GM23248 (cell line): ENCODE results near the gene MAP3K4.

Source experiments
- EZH2 ChIP-seq: fragments of 200-600 bp; sonication (generic); IDR thresholded peaks from 2 replicates; pipeline ENCODE4 v1.6.1; 2018; ENCODE audit warnings: antibody characterized with exemption, mild to moderate bottlenecking; ENCODE audit not compliant: insufficient read depth, poor library complexity, severe bottlenecking
- EZH2phosphoT487 ChIP-seq: fragments of 200-600 bp; sonication (generic); IDR thresholded peaks from 2 replicates; pipeline ENCODE4 v1.6.1; 2018; ENCODE audit warnings: antibody characterized with exemption, moderate library complexity, mild to moderate bottlenecking, low read depth; ENCODE audit not compliant: insufficient read depth

DNA sequence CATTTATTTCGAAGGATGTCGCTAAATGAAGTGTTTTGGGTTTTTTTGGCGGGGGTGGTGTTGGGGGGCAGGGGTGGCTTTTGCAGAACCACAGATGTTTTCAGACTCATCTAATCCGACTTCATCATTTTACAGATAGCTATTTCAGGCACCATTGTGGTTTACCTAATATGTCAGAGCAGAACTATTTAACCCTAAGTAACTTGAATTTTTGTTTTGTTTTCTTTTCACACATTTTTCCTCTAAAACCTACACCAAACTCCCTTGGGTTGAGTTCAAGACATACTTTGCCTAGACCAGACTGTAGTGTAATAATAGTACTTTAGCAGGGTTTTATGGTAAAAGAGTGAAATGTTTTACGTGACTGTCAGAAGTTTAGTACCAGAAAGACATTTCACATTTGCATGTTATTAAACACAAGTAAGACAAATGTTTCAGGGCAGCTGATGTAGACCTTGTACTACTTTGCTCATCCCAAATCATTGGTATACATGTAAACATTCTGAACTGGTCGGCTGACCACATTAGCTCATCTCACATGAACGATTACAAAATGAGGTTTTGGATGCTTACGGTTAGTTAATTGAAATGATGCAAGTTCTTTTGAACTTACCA is 37.7 kb downstream of the MAP3K4 start:
- no peak for TF ChIP-seq EZH2phosphoT487
- no peak for TF ChIP-seq EZH2
